ENCODE results near the gene PPDPF.
"Not testable (repeated sequence)": the region's sequence is repeated elsewhere in the genome, so short reads cannot be mapped to it uniquely, and the experiment has no call there.

The PPDPF gene

DNA sequence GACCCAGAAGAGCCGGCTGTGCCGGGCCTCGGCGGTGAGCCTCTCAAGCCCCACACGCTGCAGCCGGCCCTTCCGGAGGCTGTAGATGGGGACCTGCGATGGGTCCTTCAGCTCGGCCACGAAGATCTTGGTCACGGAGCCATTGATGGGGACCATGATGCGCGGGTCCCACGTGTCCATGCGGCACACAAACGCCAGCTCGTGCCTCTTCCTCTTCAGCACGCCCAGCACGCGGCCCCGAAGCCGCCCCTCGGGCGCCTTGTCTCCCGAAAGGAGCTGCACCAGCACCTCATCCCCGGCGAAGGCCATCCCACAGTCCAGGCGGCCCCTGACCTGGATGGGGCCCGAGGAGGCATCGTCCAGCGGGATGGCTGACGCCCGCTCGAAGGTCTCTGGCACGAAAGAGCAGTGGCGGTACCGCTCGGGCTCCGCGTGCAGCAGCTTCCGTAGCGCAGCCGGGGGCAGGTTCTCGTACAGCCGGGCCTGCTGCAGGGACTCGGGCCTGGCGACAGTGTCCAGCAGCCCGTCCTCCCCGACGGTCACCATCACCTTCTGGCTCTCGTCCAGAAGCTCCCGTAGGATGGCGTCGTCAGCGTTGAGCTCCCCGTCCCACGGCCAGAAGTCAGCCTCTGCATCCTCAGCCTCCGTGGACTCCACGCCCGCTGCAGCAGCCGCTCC lies 44.6 kb downstream of the PPDPF start:
- no peak for DNase-seq (ENCODE audit: low read depth, low spot score)

DNA sequence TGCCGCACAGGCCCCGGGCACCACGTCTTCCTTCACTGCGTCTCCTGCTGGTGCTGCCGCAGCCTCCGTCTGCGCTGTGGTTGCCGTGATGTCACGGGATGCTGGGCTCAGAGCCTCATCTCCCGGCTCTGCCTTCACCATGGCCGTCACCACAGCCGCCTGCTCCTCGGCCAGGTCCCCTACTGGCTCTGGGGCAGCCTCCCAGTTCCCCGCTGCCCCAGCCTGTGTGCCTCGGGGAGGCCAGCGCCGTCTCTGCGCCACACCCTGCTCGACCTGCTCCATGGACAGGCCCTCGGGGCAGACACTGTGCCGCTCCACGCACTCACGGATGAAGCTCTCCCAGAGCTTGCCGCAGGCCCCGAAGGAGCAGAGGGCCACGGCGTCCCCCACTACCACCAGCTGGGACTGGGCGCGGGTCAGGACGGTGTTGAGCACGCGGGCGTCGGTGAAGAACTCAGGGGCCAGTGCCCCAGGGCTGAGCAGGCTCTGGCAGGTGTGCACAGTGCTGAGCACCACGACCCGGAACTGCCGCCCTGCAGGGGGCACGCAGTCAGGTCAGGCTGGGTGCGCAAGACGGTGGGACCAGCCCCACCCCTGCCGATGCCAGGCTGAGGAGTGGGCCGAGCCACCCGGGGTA lies 45.3 kb downstream of the PPDPF start:
- no peak for DNase-seq (ENCODE audit: low read depth, low spot score)

DNA sequence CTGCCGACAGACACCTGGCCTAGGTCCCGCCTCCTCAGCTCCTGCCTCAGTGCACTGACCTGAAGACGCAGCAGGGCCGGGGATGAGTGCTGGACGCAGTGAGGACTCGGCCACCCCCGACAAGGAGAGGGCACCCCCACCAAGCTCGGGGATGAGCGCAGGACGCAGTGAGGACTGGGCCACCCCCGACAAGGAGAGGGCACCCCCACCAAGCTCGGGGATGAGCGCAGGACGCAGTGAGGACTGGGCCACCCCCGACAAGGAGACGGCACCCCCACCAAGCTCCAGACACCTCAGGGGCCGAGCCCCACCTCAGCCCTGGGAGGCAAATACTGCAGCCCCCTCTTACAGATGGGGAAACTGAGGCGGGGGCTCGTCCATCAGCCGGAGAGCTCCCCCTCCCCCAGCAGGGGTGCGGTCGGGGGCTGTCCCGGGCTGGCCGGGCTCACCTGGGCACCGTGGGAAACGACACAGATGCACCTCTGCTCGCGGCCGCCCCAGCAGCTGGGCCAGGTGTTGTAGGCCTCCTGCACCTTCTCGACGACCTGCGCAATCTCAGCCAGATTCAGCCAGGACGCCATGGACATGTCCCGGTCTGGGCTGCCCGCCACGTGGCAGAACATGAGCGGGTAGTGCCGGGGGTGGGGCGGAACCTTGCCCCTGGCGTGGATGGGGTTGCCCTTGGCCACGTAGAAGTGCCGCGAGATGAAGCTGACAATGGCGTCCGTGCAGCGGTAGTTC lies 46.0 kb downstream of the PPDPF start:
- DNase-seq (ENCODE audit: low read depth, low spot score) = no peak

DNA sequence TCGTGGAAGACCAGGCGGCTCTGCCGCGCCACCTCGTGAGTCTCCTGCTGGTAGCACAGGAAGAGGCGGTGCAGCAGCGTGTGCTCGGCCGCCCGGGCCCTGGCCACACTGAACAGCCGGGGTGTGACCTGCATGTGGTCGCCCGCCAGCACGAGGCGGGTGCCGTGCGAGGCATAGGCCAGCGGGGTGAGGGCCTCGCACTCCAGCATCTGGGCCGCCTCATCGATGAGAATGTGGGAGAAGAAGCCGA lies 46.5 kb downstream of the PPDPF start:
- DNase-seq (ENCODE audit: low read depth, low spot score) = no peak

DNA sequence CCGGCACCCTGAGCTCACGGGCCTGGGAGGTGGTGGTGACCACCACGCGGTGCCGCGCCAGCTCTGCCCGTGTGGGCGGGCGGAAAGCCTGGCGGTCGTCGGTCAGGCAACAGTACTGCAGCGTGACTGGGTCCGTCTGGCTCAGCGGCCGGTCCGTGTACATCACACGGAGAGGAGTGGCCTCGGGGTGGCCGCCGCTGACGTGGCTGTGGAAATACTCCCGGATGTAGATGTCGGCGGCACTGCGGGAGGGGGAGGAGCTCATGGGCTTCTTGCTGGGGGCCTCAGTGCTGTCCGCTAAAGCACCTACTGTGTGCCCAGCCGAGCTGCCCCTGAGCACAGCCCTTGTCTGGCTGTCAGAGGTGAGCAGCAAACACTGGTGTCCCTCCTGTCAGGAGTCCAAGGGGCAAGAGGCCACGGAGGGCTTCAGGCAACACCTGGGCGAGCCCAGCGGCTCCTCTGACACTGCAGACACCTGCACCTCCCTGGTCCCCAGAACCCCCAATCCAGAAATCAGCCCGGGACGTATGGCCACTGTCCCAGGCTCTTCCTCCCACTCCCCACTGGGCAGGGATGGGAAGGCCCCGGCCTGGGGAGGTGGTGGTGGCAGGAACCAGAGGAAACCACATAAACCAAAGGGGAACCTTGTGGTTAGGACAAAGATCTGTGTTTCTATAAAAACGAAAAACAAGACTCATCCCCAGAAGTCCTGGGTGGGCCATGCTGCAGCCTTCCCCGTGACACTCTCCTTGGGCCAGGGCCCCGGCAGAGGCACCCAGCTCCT lies 47.0 kb downstream of the PPDPF start:
- DNase-seq (ENCODE audit: low read depth, low spot score) = no peak

DNA sequence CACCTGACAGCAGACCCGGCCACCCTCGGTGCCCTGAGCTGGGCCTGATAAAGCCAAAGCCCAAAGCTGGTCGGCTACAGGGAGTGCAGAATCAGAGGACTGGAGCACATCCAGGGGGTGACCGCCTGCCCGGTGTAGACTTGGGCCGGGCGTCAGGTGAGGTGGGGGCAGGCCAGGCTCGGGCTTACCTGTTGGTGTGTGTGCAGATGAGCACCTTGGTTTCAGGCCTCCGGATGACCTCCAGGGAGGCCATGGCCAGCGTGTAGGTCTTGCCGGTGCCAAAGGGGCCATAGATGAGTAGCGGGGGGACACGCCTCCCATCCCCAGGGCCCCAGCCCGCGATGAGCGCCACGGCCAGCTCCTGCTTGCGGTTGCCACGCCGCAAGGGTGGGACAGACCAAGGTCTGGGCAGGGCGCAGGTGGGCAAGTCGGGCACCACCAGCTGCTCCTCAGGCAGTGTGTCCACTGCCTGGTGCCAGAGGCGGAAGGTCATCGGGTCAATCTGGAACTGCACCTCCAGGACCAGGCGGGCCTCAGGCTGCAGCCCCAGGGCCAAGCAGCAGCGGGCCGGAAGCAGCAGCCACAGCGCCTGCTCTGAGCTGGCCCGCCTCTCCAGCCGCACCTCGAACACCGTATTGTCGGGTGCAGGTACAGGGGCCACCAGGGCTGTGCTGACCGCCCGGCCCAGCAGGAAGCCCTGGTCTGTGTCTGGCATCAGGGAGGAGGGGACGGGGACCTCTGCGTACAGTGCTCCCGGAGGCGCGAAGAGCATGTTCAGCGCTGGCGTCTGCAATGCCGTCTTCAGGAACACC lies 47.8 kb downstream of the PPDPF start:
- no peak for DNase-seq (ENCODE audit: low read depth, low spot score)

DNA sequence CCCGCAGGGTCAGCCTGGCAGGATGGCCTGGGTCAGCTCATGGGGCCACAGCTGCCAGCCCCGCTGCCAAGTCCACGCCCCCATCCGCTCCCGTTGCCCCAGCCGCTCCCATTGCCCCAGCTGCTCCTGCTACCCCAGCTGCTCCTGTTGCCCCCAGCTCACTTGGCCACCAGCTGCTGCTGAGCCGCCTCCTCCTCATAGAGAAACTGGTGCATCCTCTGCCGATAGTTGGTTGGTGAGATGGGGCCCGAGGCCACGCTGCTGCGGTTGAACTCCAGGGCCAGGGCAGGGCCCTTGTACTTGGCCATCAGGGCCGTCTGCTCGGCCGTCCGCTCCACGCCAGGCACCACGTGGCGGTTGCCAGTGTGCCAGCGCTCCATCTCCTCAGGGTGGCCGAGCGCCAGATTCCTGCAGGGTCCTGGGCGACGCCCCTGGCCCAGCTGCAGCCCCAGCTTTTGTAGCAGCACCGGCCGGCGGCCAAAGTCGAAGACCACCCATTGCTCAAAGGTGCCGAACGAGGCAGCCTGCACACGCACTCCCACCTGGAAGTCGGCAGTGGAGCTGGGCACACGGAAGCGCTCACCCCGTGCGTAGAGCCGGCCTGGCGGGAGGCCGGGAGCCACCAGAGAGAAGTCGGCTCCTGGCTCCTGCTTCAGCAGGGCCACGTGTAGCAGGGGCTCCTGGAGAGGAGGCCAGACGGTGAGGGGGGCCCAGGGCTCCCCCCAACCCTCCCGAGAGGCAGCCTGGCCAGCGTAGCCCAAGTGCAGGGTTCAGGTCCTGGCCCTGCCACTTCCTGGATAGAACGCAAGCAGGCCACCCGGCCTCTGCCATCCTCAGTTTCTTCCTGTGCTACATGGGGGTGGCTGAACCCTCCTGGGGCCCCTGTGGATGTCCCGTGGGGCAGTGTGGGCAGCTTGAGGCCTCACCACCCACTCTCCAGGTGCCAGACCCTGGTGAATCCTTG lies 48.7 kb downstream of the PPDPF start:
- no peak for DNase-seq (ENCODE audit: low read depth, low spot score)

DNA sequence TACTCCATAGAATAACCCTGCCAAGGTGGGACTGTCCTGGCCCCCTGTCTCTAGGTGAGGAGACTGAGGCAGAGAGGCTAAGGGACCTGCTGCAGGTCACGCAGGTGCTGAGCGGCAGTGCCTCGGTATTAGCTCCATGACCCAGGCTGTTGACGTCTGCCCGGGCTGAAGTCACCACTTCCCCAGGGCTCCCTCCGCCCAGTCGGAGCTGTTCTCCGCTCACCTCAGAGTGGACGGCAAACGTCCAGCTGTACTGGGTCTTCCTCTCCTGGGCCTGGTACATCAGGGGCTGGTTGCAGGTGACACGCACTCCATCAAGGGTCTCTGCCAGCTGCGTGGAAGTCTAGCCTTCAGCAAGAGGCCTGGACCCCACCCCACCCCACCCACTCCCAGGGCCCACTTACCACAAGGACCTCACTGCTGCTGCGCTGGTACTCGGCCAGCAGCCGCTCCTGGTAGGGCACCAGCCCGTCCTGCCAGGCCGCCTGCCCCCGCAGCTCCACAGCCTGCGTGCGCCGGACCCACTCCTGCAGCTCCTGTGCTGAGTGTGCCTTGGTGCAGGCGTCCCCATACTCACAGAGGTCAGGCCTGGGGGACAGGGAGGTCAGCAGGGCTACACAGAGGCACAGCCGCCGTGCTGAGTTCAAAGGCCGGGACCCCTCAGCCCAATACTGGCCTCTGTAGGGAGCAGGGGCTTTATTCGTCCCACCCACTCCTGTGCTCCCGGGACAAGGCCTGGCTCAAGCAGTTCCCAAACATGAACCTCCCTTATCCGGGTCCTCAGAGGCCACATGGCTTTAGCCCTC lies 49.9 kb downstream of the PPDPF start:
- no peak for DNase-seq (ENCODE audit: low read depth, low spot score)

DNA sequence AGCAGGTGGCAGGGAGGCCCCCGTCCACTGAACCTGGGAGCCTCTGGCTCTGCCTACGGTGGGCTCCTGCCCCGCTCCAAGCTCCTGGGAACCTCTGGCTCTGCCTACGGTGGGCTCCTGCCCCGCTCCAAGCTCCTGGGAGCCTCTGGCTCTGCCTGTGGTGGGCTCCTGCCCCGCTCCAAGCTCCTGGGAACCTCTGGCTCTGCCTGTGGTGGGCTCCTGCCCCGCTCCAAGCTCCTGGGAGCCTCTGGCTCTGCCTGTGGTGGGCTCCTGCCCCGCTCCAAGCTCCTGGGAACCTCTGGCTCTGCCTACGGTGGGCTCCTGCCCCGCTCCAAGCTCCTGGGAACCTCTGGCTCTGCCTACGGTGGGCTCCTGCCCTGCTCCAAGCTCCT lies 50.5 kb downstream of the PPDPF start:
- DNase-seq (ENCODE audit: low read depth, low spot score) = not testable (repeated sequence)
